Measurements from ENCODE around the gene TICRR. TPM values are rescaled to one million over a fixed set of nuclear protein-coding genes. Genes with fewer than 3 reads are reported as not detected.

TICRR gene
- total and polyA plus RNA-seq, 2 of the 4 experiments (the other 2 are of a cell fraction): 3.0 to 4.2 TPM

DNA sequence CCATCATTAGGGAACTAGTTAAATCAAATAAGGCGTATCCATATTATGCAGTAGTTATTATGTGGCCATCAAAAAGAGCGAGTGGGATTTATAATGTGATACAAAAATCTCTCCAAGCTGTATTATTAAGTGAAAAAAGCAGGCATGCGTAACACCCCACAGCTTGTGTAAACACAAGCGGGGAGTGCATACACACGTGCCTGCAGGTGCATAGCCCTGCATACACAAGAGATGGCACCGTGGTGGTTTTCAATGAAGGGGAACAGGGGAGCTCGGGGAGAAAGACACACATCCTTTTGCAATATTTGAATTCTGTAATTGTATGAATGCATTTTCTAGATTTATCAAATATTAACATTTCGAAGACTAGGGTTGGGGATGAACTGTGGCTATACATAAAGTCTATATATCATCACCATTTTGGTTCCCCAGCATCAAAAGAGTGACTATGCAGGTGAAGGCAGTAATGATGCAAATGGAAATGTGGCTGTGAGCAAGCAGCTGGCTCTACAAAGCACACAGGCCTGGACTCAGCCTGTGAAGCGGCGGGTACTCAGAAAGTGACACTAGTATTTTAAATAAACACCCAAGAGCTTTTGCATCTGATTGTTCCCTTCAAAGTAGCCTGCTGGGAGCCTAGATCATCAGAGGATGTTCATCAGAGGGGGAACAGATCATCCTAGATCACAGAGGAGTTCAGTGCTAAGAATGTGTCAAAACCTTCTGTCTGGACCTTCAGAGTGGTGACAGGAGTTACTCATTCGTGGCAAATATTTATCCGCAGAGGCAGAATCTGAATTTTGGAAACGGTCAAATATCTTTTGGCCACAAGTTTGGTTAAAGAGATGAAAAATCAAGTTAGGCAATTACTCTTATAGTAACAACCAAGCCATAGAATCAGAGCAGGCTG, 89.4 kb downstream of the TICRR start:
- no peak overlapping the region for H2BK5ac ChIP-seq (ENCODE audit: low read depth, low read length, poor library complexity, severe bottlenecking)
- H3K4me2 ChIP-seq (ENCODE audit: low read depth, low read length): peak overlapping the region; percentile 72; the same call in 1 of the 2 replicates
- no CpG with 5 or more reads among the region's 13 CpGs for WGBS, 2 experiments (ENCODE audit: extremely low coverage in 2 of 2, insufficient read length in 1 of 2)
- no peak overlapping the region; the same call in 1 of the 2 replicates for H3K18ac ChIP-seq (ENCODE audit: low read depth, low read length)
- ATAC-seq (ENCODE audit: low read depth) (no peak), DNase-seq (no peak)
- peak overlapping the region; percentile 60 for H2AFZ ChIP-seq (replicated peaks; ENCODE audit: low read length, poor library complexity)
- H3K23ac ChIP-seq (ENCODE audit: low read depth, low read length): peak overlapping the region; percentile 84; the same call in 1 of the 2 replicates
- H3K14ac ChIP-seq (replicated peaks; ENCODE audit: low read depth, low read length): peak overlapping the region; percentile 74
- no peak overlapping the region; the same call in 1 of the 2 replicates for H3K9ac ChIP-seq (ENCODE audit: low read depth, low read length)
- no peak overlapping the region for H2AK9ac ChIP-seq (replicated peaks; ENCODE audit: low read depth, low read length, poor library complexity)
- H3K56ac ChIP-seq (ENCODE audit: extremely low read depth, insufficient read depth, low read length): no peak overlapping the region
- POLR2A ChIA-PET (ENCODE audit: unreplicated experiment): interaction anchor here (0.6 kb wide), 1 partner anchor 133 kb away, joined by 4 read pairs; no protein-coding TSS in a partner anchor
- H2BK20ac ChIP-seq (ENCODE audit: low read depth, low read length): 0 out of 2 replicates have a peak overlapping the region, but pooled peaks have one; percentile 1
- in situ Hi-C loops (cut with MboI; ENCODE audit: low sequenced_read_pairs) (no loop called here), intact Hi-C loops (cut with micrococcal nuclease) (no loop called here), dilution Hi-C loops (cut with HindIII; ENCODE audit: low sequenced_read_pairs, unreplicated experiment) (no loop called here)
- BruUV-seq (replicated peaks): no TSS peak
- no peaks in the 10 kb centered on the region for H3K36me3 ChIP-seq (ENCODE audit: control insufficient read depth, insufficient read depth, low read length)
- H4K8ac ChIP-seq (ENCODE audit: low read depth in 2 of 2, low read length in 2 of 2): peak overlapping the region; percentile 21 to 85; a peak in 3 of 4 replicates
- no peak overlapping the region for H3K27ac ChIP-seq (ENCODE audit: insufficient read depth, low read length)
- no peaks in the 10 kb centered on the region for H3K9me3 ChIP-seq (ENCODE audit: control insufficient read depth, insufficient read depth, low read length)
- TF ChIP-seq, protein P1, sequence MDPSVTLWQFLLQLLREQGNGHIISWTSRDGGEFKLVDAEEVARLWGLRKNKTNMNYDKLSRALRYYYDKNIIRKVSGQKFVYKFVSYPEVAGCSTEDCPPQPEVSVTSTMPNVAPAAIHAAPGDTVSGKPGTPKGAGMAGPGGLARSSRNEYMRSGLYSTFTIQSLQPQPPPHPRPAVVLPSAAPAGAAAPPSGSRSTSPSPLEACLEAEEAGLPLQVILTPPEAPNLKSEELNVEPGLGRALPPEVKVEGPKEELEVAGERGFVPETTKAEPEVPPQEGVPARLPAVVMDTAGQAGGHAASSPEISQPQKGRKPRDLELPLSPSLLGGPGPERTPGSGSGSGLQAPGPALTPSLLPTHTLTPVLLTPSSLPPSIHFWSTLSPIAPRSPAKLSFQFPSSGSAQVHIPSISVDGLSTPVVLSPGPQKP (IDR thresholded peaks at IDR 0.05; ENCODE audit: borderline replicate concordance, low read depth, low read length): no peak
- TF ChIP-seq SMC3 (IDR thresholded peaks at IDR 0.05; ENCODE audit: low read depth, low read length): no peak
- TF ChIP-seq, protein P2, sequence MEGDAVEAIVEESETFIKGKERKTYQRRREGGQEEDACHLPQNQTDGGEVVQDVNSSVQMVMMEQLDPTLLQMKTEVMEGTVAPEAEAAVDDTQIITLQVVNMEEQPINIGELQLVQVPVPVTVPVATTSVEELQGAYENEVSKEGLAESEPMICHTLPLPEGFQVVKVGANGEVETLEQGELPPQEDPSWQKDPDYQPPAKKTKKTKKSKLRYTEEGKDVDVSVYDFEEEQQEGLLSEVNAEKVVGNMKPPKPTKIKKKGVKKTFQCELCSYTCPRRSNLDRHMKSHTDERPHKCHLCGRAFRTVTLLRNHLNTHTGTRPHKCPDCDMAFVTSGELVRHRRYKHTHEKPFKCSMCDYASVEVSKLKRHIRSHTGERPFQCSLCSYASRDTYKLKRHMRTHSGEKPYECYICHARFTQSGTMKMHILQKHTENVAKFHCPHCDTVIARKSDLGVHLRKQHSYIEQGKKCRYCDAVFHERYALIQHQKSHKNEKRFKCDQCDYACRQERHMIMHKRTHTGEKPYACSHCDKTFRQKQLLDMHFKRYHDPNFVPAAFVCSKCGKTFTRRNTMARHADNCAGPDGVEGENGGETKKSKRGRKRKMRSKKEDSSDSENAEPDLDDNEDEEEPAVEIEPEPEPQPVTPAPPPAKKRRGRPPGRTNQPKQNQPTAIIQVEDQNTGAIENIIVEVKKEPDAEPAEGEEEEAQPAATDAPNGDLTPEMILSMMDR (conservative IDR thresholded peaks at IDR 0.05; ENCODE audit: low read depth, low read length): no peak
- H3K4ac ChIP-seq (ENCODE audit: low read depth, low read length): peak overlapping the region; percentile 37; the same call in 1 of the 2 replicates
- peak overlapping the region; percentile 65; the same call in 1 of the 2 replicates for H4K91ac ChIP-seq (ENCODE audit: insufficient read depth, low read depth, low read length)
- CTCF ChIA-PET: interaction anchor here (1.4 kb wide), 1 partner anchor 7 kb away, joined by 3 read pairs; no protein-coding TSS in a partner anchor
- H3K4me1 ChIP-seq (ENCODE audit: control insufficient read depth, insufficient read depth, low read length): peaks cover 14% of the 10 kb centered on the region
- peak overlapping the region; percentile 81 for H4K5ac ChIP-seq (ENCODE audit: low read depth, low read length)
- peaks cover 15% of the 10 kb centered on the region for H3K9me1 ChIP-seq (ENCODE audit: insufficient read depth, low read length)
- H3K4me3 ChIP-seq (ENCODE audit: insufficient read depth, low read depth, low read length): no peak overlapping the region
- H2BK15ac ChIP-seq (ENCODE audit: low read depth, low read length): no peak overlapping the region
- no peaks in the 10 kb centered on the region for H3K27me3 ChIP-seq (ENCODE audit: control insufficient read depth, insufficient read depth, low read length)
- H2BK120ac ChIP-seq (ENCODE audit: low read depth, low read length): peak overlapping the region; percentile 53; the same call in 1 of the 2 replicates
- H3K79me1 ChIP-seq (ENCODE audit: low read depth in 1 of 2, low read length in 2 of 2): peaks cover 0 to 11% of the 10 kb centered on the region in 2 experiments; a peak in 2 of 4 replicates
- H4K20me1 ChIP-seq (ENCODE audit: insufficient read depth, low read length): no peaks in the 10 kb centered on the region
- peak overlapping the region; percentile 61; the same call in 1 of the 2 replicates for H2AK5ac ChIP-seq (ENCODE audit: low read depth, low read length)
